GM19463 (cell line): ENCODE data around the gene SLC35F3.
"Not testable (repeated sequence)": the region's sequence is repeated elsewhere in the genome, so short reads cannot be mapped to it uniquely, and the experiment has no call there.

Source experiments
- ATAC-seq: cut with Tn5 transposase; IDR thresholded peaks from one replicate; pipeline ENCODE4 v1.9.1; 2021; ENCODE audit warnings: mild to moderate bottlenecking, moderate library complexity; ENCODE audit not compliant: unreplicated experiment

SLC35F3 gene

GRCh38 chr1:234175363-234175762, 270.9 kb downstream of the SLC35F3 start:
- ATAC-seq = no peak

- no peak for ATAC-seq
Observed at GRCh38 chr1:234176000-234176399, 271.5 kb downstream of the SLC35F3 start.

DNA sequence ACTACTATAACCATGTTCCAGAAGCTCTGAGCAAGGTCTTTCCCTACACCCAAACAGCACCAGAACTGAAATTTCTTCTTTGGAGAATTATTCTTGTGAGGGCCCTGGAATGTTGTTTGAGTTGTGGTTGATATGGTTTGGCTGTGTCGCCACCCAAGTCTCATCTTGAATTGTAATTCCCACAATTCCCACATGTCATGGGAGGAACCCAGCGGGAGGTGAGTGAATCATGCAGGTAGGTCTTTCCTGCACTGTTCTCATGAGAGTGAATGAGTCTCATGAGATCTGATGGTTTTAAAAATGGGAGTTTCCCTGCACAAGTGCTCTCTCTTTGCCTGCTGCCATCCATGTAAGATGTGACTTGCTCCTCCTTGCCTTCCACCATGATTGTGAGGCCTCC, 272.4 kb downstream of the SLC35F3 start:
- ATAC-seq = not testable (repeated sequence)

- no peak for ATAC-seq
Observed at GRCh38 chr1:234185438-234185837, 281.0 kb downstream of the SLC35F3 start.

GRCh38 chr1:234186037-234186688, 281.7 kb downstream of the SLC35F3 start:
- peak; percentile 48 for ATAC-seq

- no peak for ATAC-seq
Observed at GRCh38 chr1:234188454-234188792, 283.9 kb downstream of the SLC35F3 start.

- ATAC-seq = no peak
Observed at GRCh38 chr1:234197839-234198238, 293.4 kb downstream of the SLC35F3 start.

DNA sequence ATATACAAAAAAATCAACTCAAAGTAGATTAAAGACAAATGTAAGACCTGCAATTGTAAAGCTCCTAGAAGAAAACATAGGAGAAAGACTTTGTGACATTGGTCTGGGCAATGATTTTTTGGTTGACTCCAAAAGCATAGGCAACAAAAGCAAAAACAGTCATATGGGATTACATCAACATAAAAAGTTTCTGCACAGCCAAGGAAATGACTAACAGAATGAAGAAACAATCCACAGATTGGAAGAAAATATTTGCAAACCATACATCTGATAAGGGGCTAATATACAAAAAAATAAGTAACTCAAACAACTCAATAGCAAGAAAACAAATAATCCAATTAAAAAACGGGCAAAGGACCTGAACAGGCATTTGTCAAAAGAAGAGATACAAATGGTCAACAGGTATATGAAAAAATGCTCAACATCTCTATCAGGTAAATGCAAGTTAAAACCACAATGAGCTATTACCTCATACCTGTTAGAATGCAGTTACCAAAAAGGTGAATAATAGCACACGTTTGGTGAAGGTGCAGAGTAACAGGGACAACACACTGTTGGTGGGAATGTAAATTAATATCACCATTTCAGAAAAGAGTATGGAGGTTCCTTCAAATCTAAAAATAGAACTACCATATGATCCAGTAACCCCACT, 295.1 kb downstream of the SLC35F3 start:
- ATAC-seq = no peak

GRCh38 chr1:234200566-234200965, 296.1 kb downstream of the SLC35F3 start:
- no peak for ATAC-seq

DNA sequence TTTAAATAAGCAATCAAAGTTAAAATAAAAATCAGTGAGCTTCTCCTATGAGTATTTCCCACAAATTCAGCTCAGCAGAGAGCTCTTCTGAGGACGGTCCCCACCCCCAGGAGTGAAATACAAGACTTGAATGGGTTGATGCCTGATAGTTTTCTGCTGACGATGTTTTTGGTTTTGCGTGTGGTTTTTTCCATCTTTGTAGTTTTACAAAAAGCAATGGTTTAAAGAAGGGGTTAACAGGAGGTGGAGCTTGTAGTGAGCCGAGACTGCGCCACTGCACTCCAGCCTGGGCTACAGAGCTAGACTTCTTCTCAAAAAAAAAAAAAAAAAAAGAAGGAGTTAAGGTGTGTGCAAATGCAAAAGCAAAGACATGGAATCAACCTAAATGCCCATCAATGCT, 297.1 kb downstream of the SLC35F3 start:
- ATAC-seq = no peak

GRCh38 chr1:234205966-234206365, 301.5 kb downstream of the SLC35F3 start:
- ATAC-seq = no peak

- no peak for ATAC-seq
Observed at GRCh38 chr1:234206651-234207284, 302.3 kb downstream of the SLC35F3 start.

GRCh38 chr1:234208351-234208750, 303.9 kb downstream of the SLC35F3 start:
- no peak for ATAC-seq

- ATAC-seq = no peak
Observed at GRCh38 chr1:234208791-234209190, 304.3 kb downstream of the SLC35F3 start.

DNA sequence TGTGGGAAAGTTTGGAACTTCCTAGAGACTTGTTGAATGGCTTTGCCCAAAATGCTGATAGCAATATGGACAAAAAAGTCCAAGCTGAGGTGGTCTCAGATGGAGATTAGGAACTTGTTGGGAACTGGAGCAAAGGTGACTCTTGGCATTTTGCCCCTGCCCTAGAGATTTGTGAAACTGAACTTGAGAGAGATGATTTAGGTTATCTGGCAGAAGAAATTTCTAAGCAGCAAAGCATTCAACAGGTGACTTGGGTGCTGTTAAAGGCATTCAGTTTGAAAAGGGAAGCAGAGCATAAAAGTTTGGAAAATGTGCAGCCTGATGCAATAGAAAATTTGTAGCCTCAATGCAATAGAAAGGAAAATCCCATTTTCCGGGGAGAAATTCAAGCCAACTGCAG, 306.0 kb downstream of the SLC35F3 start:
- ATAC-seq = not testable (repeated sequence)

DNA sequence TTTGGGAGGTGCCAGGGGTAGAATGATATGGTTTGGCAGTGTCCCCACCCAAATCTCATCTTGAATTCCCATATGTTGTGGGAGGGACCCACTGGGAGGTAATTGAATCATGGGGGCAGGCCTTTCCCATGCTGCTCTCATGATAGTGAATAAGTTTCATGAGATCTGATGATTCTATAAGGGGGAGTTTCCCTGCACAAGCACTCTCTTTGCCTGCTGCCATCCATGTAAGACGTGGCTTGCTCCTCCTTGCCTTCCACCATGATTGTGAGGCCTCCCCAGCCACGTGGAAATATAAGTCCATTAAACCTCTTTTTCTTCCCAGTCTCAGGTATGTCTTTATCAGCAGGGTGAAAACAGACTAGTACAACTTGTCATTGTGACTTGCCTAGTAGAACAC, 307.4 kb downstream of the SLC35F3 start:
- not testable (repeated sequence) for ATAC-seq

DNA sequence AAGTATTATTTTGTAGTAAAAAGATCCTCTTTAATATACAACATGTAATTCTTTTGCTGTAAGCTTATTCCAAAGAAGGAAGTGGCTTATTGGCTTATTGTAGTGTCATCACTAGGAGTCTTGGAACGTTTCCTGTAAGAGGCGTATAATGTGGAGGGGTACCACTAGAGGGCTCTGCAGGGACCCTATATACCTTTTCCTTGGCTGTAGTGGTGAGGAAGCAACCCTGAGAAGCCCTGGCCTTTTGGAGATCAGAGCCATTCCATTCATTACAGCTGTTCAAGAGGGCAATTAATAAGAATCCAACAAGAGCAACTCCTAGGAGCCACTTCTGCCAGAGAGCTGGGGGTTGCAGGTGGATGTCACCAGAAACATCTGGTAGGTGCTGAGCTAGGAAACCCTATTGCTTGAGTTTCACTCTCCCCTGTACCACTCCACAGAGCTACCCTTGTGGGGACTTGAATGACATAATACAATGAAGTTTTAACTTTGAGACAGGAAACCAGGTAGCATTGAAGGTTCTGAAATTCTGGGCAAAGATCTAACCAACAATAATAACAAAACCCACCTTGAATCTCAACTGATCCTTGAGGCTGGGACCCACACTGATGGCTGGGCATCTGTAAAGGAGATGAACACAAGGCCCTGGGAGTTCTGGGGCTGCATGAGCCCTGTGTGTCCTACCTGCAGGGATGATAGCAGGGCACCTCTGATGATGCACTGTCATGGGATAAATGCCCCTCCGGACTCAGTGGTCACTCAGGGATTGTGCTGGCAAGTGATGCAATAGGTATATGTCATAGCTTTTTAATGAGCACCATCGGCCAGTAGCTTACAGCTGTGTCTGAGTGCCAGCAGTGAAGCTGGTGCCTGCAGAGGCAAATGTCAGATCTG, 308.5 kb downstream of the SLC35F3 start:
- ATAC-seq = peak; percentile 42

- ATAC-seq = no peak
Observed at GRCh38 chr1:234213658-234214128, 309.2 kb downstream of the SLC35F3 start.

GRCh38 chr1:234214129-234214910, 309.8 kb downstream of the SLC35F3 start:
- peak; percentile 35 for ATAC-seq
